Stimulated activated CD4-positive, alpha-beta T cell treated with anti-CD3 and anti-CD28 coated beads, Interleukin-2, amount 100 ng/mL, for 24 hours (primary cell): ENCODE data around the gene SMARCAL1.
A peak's percentile ranks its signal among the peaks of the same experiment; 100 is the strongest.

ENCODE experiments used
- DNase-seq, 2 donors: peaks; one replicate each; pipeline ENCODE4 v3.0.0-alpha.2; 2020

SMARCAL1 gene

DNA sequence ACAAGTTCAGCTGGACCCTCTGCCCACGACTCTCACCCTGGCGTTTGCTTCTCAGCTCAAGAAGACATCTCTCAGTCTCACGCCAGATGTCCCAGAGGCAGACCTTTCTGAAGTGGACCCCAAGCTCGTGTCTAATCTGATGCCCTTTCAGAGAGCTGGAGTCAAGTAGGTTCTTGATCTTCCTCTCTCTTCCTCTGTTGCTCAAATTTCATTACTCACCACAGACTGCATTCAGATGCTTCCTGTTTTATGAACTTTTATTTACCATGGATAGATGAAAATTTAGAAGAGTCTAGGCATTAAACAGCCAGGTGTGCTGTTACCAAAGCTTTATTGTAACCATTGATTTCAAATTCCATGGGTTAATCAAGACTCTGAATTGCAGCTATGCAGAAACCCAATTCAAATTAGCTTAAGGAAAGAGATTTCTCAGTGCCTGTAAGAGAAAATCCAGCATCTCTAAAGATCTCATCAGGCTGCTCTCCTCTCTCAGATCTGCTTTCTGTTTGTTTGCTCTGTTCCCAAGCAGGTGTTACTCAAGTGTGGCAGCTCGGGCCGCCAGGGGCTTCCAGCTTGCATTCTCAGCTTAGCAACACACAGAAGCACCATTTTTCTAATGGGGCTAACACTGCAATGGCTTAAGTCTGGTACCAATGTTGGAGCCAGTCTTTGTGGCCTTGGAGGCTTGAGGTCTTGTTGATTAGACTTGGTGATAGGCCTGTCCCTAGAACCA, 16.5 kb downstream of the SMARCAL1 start:
- DNase-seq, result no peak

DNA sequence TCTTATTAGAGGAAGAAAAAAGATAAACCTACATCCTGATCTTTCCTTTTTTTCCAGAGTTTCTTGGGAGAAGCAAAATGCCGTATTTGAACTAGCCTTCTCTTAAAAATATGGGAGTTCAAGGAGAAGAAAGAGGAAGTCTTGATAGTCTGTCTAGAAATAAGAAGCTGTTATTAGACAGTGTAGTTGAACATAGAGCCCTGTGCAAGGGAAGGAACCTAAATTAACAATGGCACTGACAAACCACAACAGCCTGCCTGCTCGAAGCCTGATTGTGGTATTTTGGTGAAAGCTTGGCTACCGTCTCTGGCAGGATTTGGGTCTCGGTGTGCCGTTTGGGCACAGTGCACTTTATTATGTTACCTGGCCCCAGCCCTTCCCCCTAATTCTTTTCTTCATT, 17.1 kb downstream of the SMARCAL1 start:
- no peak for DNase-seq

DNA sequence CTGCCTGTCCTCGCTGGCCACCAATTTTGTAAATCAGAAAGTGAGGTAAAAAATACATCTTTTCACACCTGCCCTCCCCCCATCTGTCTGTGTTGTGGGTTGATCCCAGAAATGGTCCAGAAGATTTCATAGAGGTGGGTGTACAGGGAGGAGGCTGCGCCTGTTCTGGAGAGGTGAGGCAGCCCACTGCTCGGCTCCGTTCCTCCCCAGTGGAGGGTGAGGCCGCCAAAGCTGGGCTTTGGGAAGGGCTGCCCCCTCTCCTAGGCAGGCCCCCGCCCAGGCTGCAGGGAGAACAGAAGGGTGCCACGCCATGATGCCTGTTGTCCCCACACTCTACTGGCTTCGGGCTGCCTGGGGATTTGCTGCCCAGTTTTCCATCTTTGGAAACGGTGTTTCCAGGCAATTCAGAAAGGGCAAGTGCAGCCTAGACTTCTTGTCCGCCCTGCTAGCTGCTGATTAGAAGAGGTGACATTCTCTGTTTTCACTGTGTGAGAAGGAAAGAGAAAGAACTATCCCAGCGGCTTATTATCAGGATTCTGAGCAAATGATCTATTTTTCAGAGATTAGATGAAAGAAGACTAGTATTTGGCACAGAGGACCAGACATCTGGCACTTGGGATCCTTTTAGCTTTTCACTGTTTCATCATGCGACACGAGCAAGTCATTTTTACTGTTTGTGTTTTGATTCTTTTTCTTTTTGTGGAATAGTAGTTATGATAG, 18.7 kb downstream of the SMARCAL1 start:
- DNase-seq, result no peak

DNA sequence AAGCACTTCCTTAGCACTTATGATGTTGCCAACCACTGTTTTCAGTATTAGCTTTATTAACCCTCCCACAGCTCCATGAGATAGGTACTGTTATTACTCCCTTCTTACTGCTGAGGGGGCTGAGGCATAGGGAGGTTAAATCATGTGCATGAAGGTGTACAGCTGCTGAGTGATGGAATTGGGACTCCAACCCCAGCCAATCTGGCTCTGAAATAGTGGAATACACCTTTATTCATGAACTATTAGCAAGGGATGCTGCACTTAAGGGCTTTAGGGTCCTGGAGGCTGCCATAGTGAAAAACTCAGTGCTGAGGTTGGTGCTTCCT, 19.2 kb downstream of the SMARCAL1 start:
- DNase-seq, result no peak

DNA sequence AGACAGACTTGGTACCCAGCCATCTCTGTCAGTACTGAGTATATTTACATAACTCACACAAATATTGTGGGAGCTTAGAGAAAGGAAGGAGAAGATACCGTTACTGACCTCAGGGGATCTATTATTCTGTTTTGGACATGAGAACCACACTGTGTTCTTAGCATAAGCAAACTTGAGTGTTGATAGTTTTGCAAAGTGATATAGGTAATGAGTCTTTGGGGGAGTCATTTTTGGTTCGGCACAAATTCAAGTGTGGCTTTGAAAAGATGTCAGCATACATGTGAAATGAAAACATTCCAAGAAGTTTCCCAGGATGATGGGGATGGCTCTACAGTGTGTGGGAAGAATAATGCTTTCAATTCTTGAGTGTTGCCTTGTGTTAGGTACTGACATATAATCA, 24.1 kb downstream of the SMARCAL1 start:
- DNase-seq, result no peak

DNA sequence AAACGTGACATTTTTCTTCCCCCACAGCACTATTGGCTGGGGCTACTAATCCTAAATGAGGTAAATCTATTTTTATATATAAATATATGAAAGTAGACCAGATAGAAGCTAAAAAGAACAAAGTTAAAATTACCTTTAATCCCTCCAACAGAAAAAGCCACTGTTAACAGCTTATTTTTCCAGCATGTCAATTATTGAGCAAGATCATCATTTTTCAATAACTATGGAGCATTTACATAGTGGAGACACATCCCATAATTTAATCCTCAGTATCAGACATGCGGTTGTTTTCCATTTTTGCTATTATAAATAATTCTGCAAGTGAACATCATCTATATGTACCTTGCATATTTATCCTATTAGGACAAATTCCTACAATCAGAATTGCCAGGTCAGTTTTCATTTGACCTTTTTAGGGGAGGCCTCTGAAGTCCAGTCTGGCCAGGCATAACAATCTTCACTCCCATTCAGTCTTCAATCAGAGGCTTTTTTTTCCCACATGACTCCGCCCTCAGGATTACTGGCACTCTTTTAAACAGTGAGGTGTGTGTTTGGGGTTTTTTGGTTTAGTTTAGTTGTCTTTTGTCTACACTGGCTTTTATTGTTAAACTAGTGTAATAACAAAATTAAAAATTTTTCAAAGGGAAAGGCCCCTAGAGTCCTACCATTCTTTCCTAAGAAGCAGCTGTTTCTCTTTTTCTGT, 29.2 kb downstream of the SMARCAL1 start:
- DNase-seq, result no peak

DNA sequence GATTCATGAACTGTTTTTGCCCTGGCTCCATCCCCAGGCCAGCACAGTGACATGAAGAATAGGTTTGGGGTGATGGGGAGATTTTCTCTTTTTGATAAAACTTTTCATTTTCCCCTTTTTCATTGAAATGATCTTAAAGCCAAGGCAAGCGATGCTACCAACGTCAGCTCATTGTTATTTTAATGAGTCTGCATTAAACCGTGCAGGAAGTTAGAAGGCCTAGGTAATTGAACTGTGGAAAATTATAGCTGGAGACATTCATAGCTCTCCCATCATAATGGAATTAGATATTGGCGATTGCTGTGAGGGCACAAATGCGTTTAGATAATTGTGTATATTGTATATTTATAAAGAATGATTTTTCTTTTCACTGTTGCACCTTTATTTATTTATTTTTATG, 33.2 kb downstream of the SMARCAL1 start:
- no peak for DNase-seq

DNA sequence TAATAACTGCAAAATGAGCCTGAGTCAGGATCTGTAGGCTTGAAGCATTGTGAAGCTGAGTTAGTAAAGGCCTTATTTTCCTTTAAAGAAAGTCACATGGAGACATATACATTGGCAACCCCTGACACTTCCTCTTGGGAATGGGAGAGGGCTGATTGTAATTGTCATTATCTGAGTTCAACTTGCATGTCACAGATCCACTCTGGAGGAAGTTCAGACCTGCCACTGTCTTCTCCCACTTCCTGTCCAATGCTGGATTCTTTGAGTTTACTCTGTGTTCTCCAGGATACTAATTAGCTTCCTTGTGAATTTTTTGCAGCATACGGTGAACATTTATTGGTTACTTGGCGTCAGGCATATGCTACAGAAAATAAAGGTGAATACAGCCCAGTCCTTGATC, 34.1 kb downstream of the SMARCAL1 start:
- DNase-seq, result no peak

DNA sequence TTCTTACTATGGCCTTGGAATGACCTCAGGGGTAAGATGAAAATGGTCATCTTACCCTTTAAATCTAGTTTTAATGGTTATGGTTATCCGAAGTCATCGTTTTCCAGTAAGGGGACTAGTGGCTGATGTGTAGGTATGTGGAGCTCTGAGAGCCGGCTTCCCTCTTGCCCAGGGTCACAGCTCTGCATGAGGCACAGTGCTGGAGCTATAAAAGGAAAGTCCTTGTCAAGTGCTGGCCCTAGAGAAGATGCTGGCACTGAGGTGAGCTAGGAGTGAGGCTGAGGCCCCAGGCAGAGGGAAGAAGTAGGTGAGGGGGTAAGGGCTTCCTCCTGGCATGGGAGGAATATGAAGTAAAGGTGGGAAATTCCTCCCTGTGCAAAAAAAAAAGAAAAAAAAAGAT, 35.0 kb downstream of the SMARCAL1 start:
- DNase-seq, result no peak

DNA sequence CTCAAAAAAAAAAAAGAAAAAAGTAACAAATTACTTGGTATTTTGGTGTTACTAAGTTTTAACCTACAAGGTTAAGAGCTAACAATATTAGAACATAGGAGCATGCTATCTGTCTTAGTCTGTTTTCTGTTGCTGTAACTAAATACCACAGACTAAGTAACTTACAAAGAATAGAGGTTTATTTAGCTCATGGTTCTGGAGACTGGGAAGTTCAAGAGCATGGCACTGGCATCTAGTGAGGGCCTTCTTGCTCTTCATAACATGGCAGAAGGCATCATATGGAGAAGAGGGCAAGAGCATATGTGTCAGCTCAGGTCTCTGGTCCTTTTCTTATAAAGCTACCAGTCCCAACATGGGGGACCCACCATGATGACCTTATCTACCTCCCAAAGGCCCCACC, 36.5 kb downstream of the SMARCAL1 start:
- DNase-seq, result no peak

DNA sequence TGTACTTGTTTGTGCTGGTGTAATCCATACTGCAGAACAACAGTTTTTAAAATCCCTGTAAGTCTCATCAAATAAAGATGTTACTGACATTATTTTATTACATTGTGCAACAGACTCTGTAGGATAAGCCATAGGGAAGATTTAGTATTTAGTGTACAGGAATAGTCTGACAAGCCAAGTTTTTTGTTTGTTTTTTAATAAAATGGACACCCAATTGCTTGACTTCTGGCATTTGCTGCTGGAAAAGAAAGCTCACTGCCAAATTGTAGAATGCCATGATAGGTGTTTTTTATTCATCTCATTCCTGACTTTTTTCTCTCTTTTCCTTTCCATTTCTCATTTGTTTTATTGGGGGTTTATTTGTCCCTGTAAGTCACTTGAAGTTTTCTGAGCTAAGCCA, 38.1 kb downstream of the SMARCAL1 start:
- DNase-seq, result no peak

DNA sequence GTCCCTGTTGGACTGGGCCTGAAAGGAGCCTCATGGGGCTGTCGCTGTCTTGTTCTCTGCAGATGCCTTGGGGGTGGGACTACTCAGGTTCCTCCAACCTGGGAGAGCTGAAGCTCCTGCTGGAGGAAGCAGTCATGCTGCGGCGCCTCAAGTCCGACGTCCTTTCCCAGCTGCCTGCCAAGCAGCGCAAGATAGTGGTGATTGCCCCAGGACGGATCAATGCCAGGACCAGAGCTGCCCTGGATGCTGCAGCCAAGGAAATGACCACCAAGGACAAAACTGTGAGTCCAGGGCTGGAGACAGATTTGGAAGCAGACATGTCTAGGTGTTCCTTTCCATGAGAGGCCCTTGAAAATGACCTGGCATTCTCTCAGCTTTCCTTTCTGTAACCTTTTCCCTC, 38.5 kb downstream of the SMARCAL1 start:
- no peak for DNase-seq

DNA sequence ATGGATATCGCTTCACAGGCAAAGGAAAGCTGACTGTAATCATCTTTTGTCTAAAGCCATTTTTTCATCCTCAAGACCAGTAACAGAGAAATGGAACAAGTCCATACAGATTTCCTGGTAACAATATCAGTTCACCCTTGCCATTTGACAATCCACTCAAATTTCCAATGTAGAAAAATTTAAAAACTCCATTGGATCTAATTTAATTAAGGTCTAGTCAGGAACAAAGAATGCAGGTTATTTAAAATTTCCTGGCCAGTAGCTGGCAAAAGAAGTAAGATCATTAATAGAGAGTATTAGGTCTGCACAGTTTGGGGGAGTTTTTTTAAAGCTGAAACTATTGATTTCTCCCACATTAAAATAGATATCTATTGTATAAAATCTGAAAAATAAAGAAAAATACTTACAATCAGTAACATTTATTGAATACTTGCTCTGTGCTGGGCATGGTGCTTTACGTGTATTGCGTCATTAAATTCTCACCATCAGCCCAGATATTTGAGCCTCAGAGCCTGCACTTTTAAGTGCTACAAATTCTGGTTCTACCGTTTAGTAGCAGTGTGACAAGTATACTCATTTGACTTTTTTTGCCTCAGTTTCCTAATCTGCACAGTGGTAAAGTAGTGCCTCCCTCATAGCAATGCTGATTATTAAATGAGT, 41.8 kb downstream of the SMARCAL1 start:
- no peak for DNase-seq

DNA sequence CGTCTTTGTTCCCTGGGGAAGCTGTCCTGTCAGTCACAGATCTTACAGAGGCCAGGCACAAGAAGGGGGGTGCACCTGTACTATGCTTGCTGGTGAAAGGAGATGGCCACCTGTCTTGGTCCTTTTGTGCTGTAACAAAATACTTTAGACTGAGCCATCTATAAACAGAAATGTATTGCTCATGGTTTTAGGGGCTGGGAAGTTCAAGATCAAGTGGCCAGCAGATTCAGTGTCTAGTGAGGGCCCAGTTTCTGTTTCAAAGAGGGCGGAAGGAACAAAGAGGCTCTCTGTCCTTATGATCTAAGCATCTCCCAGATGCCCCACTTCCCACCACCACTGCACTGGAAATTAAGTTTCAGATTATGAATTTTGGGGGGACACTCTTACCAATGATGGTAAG, 50.9 kb downstream of the SMARCAL1 start:
- no peak for DNase-seq

DNA sequence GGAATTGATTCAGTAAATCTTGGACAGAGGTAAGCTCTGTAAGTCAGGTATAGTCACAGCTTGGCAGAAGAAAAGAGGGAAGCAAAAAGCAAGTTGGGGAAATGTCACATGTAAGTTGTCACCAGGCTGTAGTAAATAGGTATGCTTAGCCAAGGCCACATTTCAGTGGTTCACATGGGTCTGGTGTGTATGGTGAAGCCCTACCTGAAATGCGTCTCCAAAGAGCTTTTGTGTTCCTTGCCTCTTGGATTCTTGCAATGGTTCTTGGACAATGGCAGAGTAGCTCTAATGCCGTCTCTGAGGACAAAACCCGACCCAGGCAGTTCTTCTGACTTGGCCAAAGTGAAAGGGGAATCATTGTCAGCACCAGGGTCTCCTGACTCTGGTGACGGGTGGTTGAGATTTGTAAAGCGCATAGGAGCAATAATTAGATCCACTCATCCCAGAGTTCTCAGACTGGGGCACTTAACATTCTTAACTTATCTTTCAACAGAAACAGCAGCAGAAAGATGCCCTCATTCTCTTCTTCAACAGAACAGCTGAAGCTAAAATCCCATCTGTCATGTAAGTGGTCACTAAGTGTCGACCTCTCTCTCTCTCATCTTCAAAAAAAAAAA, 51.9 kb downstream of the SMARCAL1 start:
- no peak for DNase-seq

DNA sequence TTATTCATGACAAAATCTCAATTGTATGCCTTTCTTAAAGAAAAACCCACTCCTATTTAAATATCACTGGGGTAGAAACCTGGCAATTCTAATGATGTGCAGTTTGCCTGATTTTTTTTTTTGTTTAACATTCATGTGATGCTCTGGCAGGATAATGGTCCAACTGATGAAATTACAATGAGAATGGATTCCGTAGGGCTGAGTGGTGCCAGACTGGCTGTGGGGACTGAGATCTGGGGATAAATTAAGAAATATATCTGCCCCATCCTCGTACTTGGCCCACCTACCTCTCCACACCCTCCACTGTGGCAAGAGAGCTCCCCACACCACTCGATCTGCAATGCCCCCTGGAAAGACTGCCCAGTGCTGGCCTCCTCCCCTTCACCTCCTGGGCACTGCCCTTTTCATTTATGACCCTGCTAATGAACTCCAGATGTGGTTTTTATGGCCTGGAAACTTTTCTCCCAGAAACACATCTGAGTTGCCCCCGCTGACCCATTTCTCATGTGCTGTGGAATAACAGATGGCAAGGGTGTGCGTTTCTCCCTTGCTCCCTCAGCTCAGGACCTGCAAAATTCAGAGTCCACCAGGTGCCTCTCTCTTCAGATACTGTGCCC, 53.4 kb downstream of the SMARCAL1 start:
- no peak for DNase-seq

DNA sequence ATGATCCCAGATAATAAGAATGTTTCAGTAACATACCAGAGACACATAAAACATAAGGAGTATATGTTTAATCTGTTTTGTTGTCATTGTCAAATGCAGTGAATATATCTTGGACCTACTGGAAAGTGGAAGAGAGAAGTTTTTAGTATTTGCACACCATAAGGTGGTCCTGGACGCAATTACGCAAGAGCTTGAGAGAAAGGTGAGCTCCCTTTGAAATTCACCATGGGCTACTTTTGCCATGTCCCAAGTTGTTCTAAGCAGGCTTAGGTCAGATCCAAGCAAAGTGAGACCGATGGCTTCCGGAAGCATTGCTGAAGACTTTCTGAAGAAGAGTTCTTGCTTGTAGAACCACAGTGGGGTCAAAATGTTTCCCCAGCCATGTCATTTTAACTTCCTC, 55.6 kb downstream of the SMARCAL1 start:
- DNase-seq, result no peak

DNA sequence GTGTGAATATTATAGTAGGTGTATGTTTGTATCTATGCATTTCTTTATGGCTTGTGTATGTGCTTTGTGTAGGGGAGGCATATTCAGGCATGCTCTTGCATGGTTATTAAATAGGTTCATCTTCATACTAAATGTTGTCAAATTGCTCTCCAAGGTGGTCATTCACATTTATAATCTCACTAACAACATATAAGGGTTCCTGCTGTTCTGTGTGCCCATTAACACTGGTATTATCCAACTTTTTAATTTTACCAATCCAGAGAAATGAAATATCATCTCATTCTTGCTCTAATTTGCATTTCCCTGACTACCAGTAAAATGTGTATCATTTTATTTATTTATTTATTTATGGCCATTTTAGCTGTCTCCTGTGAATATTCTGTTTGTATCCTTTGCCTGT, 57.4 kb downstream of the SMARCAL1 start:
- no peak for DNase-seq

DNA sequence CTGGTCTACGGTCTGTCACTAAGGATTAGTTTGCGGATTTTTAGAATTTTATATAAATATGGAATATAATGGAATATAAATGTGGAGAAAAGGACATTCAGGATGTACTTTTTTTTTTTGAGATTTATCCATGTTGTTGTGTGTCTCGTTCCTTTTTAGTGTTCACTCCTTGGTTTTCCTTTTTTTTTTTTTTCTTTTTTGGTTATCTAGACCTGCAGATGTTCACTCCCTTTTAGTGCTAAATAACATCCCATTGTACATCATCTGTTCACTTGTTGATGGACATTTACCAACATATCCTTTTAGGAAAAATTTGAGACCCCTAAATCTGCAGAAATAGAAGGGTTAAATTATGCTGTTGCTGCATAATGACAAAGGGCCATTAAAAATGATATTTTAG, 60.9 kb downstream of the SMARCAL1 start:
- DNase-seq, result no peak

DNA sequence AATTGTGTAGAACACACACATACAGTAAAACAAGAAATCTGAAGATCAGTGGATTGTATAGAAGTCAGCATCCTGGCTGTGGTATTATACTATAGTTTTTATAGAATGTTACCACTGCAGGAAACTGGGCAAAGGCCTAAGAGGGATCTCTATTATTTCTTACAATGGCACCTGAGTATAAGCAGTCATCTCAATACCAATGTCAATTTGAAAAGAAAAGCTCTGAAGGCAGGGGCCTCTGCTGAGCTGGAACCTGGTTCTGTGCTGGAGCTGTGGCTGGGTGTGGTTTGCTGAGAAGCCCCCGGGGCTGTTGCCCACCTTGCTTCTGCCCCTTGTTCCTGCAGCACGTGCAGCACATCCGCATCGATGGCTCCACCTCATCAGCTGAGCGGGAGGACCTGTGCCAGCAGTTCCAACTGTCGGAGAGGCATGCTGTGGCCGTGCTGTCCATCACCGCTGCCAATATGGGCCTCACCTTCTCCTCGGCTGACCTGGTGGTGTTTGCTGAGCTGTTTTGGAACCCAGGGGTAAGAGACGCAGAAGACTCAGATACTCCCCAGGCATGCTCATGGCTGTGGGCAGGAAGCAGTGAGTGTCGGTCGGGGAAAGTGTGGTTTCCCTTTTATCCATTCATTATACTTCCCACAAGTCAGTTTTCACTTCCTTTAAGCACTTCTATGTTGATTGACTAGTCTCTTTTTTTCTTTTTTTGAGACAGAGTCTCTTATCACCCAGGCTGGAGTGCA, 62.8 kb downstream of the SMARCAL1 start:
- DNase-seq, result peak in 1 of 2 donors; percentile 29

DNA sequence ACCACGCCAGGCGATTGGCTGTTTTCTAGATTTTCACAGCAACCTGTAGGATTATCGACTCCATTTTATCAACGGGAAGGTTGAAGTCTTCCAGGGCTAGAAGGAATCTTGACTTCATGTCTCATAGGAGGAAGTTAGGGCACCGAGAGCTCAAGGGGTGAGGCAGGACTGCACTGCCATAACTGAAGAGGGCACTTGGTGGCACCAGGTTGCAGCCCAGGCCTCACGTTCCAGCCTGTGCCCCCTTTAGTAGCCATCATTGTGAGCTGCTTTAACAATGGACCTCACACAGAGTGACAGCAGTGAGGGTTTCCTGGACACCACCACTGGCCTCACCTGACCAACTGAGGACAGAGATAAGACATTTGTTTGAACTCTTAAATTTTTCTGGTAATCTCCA, 63.5 kb downstream of the SMARCAL1 start:
- DNase-seq, result no peak
